Renal cortical epithelial cell (primary cell): ENCODE data around the gene C19orf81. TPM values are rescaled to one million over a fixed set of nuclear protein-coding genes. Genes with fewer than 3 reads are reported as not detected.

ENCODE experiments used
- total RNA-seq: library from RNA; depleted of rRNA; stranded (reverse); fragments of >200 nt; gene quantifications from 2 replicates; pipeline ENCODE4 v1.2.3, GENCODE V29; 2014

Gene C19orf81
- total RNA-seq, 1 donor from 2014 or later: 0.40 TPM

Other genes with a start within 250 kb of the C19orf81 start
- gene SPIB, start 230.5 kb upstream of the C19orf81 start, total RNA-seq: not detected in 2 replicates
- gene MYBPC2, start 216.6 kb upstream of the C19orf81 start, total RNA-seq: 0.35 TPM in 1 of 2 replicates, not detected in the other
- gene EMC10, start 172.9 kb upstream of the C19orf81 start, total RNA-seq: 58.3 and 78.7 TPM in 2 replicates
- gene GARIN5A, start 172.6 kb upstream of the C19orf81 start, total RNA-seq: 0.52 and 0.89 TPM in 2 replicates
- gene JOSD2, start 138.3 kb upstream of the C19orf81 start, total RNA-seq: 13.5 and 19.8 TPM in 2 replicates
- not detected in 2 replicates for gene ASPDH, start 135.5 kb upstream of the C19orf81 start, total RNA-seq
- gene LRRC4B, start 81.0 kb upstream of the C19orf81 start, total RNA-seq: 0.30 TPM in 1 of 2 replicates, not detected in the other
- 0.40 TPM in 1 of 2 replicates, not detected in the other for gene SYT3, start 9.6 kb upstream of the C19orf81 start, total RNA-seq
- gene SHANK1, start 70.4 kb downstream of the C19orf81 start, total RNA-seq: 0.17 and 0.65 TPM in 2 replicates
- 0.15 and 0.52 TPM in 2 replicates for gene CLEC11A, start 73.9 kb downstream of the C19orf81 start, total RNA-seq
- gene GPR32, start 121.0 kb downstream of the C19orf81 start, total RNA-seq: not detected in 2 replicates
- gene ACP4, start 141.0 kb downstream of the C19orf81 start, total RNA-seq: not detected in 2 replicates
- gene KLK1, start 174.3 kb downstream of the C19orf81 start, total RNA-seq: not detected in 2 replicates
- gene KLK15, start 184.1 kb downstream of the C19orf81 start, total RNA-seq: not detected in 2 replicates
- gene KLK3, start 205.5 kb downstream of the C19orf81 start, total RNA-seq: not detected in 2 replicates
- not detected in 2 replicates for gene KLK2, start 224.0 kb downstream of the C19orf81 start, total RNA-seq